Suprapubic skin (tissue), 4 donors: ENCODE measurements around the gene DIAPH2. TPM values are rescaled to one million over a fixed set of nuclear protein-coding genes. Genes with fewer than 3 reads are reported as not detected.

Source experiments
- DNase-seq, 2 donors: peaks; one replicate each; pipeline ENCODE4 v3.0.0-alpha.2; 2019; ENCODE audit warnings: low spot score in 2 of 2
- H3K27ac ChIP-seq: fragments of 200-600 bp; sonication (generic); one replicate; pipeline ENCODE4 v1.5.1; 2019
- H3K27me3 ChIP-seq: fragments of 200-600 bp; sonication (generic); one replicate; pipeline ENCODE4 v1.5.1; 2019
- H3K36me3 ChIP-seq: fragments of 200-600 bp; sonication (generic); one replicate; pipeline ENCODE4 v1.5.1; 2019
- H3K4me1 ChIP-seq: fragments of 200-600 bp; sonication (generic); one replicate; pipeline ENCODE4 v1.5.1; 2019
- H3K4me3 ChIP-seq: fragments of 200-600 bp; sonication (generic); one replicate; pipeline ENCODE4 v1.5.1; 2019; ENCODE audit warnings: mild to moderate bottlenecking
- H3K9me3 ChIP-seq: fragments of 200-600 bp; sonication (generic); one replicate; pipeline ENCODE4 v1.5.1; 2019
- CTCF ChIP-seq, 2 donors: fragments of 200-600 bp in 1 of 2; fragments of 450-650 bp in 1 of 2; sonication (generic) in 1 of 2; IDR thresholded peaks; one replicate each; pipeline ENCODE4 v1.5.1; 2016 to 2019; ENCODE audit warnings: antibody characterized with exemption in 2 of 2, mild to moderate bottlenecking in 1 of 2, moderate library complexity in 1 of 2
- EP300 ChIP-seq: sonication (generic); formaldehyde crosslinking; IDR thresholded peaks from one replicate; pipeline ENCODE4 v1.6.1; 2017; ENCODE audit warnings: antibody characterized with exemption
- POLR2A ChIP-seq, 2 donors: fragments of 450-650 bp; IDR thresholded peaks; one replicate each; pipeline ENCODE4 v1.6.1; 2017; ENCODE audit warnings: antibody characterized with exemption in 2 of 2, mild to moderate bottlenecking in 2 of 2, moderate library complexity in 2 of 2
- POLR2AphosphoS5 ChIP-seq, 3 donors: sonication (generic); formaldehyde crosslinking; IDR thresholded peaks; one replicate each; pipeline ENCODE4 v1.6.1; 2017; ENCODE audit warnings: antibody characterized with exemption in 3 of 3
- WGBS: methylation state at CpG from one replicate; pipeline ENCODE4 v1.1.5; 2018; 5-methylcytosine and 5-hydroxymethylcytosine counted together
- total RNA-seq, 4 donors: library from RNA; depleted of rRNA; stranded (reverse); fragments of >200 nt; gene quantifications; one replicate each; pipeline ENCODE4 v1.1.0, GENCODE V29; 2016

The DIAPH2 gene
- total RNA-seq, 4 donors from 2014 or later, result 17.5 to 38.7 (median 18.6) TPM

GRCh38 chrX:96979766-96980165 lies 295.1 kb downstream of the DIAPH2 start:
- no peaks in the 10 kb centered on the region for H3K36me3 ChIP-seq
- no peak for DNase-seq
- no peak overlapping the region for H3K4me3 ChIP-seq
- no peaks in the 10 kb centered on the region for H3K27me3 ChIP-seq
- no peaks in the 10 kb centered on the region for H3K9me3 ChIP-seq
- H3K4me1 ChIP-seq, result no peaks in the 10 kb centered on the region
- no peak for TF ChIP-seq POLR2A (IDR thresholded peaks at IDR 0.05)
- 58% methylated on average over 5 of the region's 5 CpGs for WGBS
- H3K27ac ChIP-seq, result no peak overlapping the region

- no peak for DNase-seq
- H3K4me3 ChIP-seq, result no peak overlapping the region
- H3K4me1 ChIP-seq, result no peaks in the 10 kb centered on the region
- H3K27me3 ChIP-seq, result no peaks in the 10 kb centered on the region
- no peak overlapping the region for H3K27ac ChIP-seq
- TF ChIP-seq POLR2A (IDR thresholded peaks at IDR 0.05), result no peak
- no peak for TF ChIP-seq EP300
- no peak for TF ChIP-seq POLR2AphosphoS5 (IDR thresholded peaks at IDR 0.05)
- no peak for TF ChIP-seq CTCF (IDR thresholded peaks at IDR 0.05)
- 31% methylated on average over 1 of the region's 1 CpG for WGBS
- no peaks in the 10 kb centered on the region for H3K9me3 ChIP-seq
- H3K36me3 ChIP-seq, result no peaks in the 10 kb centered on the region
Measured at GRCh38 chrX:96982161-96982560, 297.5 kb downstream of the DIAPH2 start.

- TF ChIP-seq CTCF (IDR thresholded peaks at IDR 0.05) (no peak), EP300 (no peak), POLR2A (IDR thresholded peaks at IDR 0.05) (no peak), POLR2AphosphoS5 (IDR thresholded peaks at IDR 0.05) (no peak)
- Histone ChIP-seq H3K9me3 (no peaks in the 10 kb centered on the region), H3K4me3 (no peak overlapping the region), H3K36me3 (no peaks in the 10 kb centered on the region), H3K27ac (no peak overlapping the region), H3K4me1 (no peaks in the 10 kb centered on the region), H3K27me3 (no peaks in the 10 kb centered on the region)
- 75% methylated on average over 3 of the region's 3 CpGs for WGBS
- no peak for DNase-seq
Measured at GRCh38 chrX:96984538-96984937, 299.9 kb downstream of the DIAPH2 start.

GRCh38 chrX:96985046-96985445 lies 300.4 kb downstream of the DIAPH2 start:
- TF ChIP-seq POLR2AphosphoS5 (IDR thresholded peaks at IDR 0.05), result no peak
- TF ChIP-seq EP300, result no peak
- no peak for TF ChIP-seq POLR2A (IDR thresholded peaks at IDR 0.05)
- no peak for TF ChIP-seq CTCF (IDR thresholded peaks at IDR 0.05)
- Histone ChIP-seq H3K27ac (no peak overlapping the region), H3K27me3 (no peaks in the 10 kb centered on the region), H3K4me3 (no peak overlapping the region), H3K9me3 (no peaks in the 10 kb centered on the region), H3K36me3 (no peaks in the 10 kb centered on the region), H3K4me1 (no peaks in the 10 kb centered on the region)
- no peak for DNase-seq
- 78% methylated on average over 2 of the region's 2 CpGs for WGBS

GRCh38 chrX:96987228-96987627 lies 302.6 kb downstream of the DIAPH2 start:
- TF ChIP-seq EP300 (no peak), POLR2A (IDR thresholded peaks at IDR 0.05) (no peak), CTCF (IDR thresholded peaks at IDR 0.05) (no peak), POLR2AphosphoS5 (IDR thresholded peaks at IDR 0.05) (no peak)
- DNase-seq, result no peak
- H3K4me1 ChIP-seq, result no peaks in the 10 kb centered on the region
- 84% methylated on average over 1 of the region's 1 CpG for WGBS
- H3K9me3 ChIP-seq, result no peaks in the 10 kb centered on the region
- H3K27ac ChIP-seq, result no peak overlapping the region
- no peaks in the 10 kb centered on the region for H3K27me3 ChIP-seq
- no peak overlapping the region for H3K4me3 ChIP-seq
- no peaks in the 10 kb centered on the region for H3K36me3 ChIP-seq
